Astrocyte of the cerebellum (primary cell): ENCODE data around the gene LMF1.

Experiments used
- DNase-seq: peaks from one replicate; pipeline ENCODE4 v3.0.0-alpha.2; 2011; ENCODE audit warnings: low read depth
- H3K4me3 ChIP-seq: 2 replicates; pipeline ENCODE4 v1.5.1; 2011; ENCODE audit warnings: mild to moderate bottlenecking, low read depth, low read length, moderate library complexity
- CTCF ChIP-seq: IDR thresholded peaks from 2 replicates; pipeline ENCODE4 v1.5.1; 2012; ENCODE audit warnings: low read length, low read depth, moderate library complexity, mild to moderate bottlenecking; ENCODE audit errors: missing control alignments
- in situ Hi-C: cut with HindIII; loops from 2 replicates; pipeline ENCODE4 v1.10.0; 2017; ENCODE audit warnings: low sequenced_read_pairs

LMF1 gene

GRCh38 chr16:1014221-1014620, 43.4 kb upstream of the LMF1 start:
- no peak overlapping the region for H3K4me3 ChIP-seq
- TF ChIP-seq CTCF, result no peak
- in situ Hi-C loops, result no loop called here
- no peak for DNase-seq

- in situ Hi-C loops, result no loop called here
- TF ChIP-seq CTCF, result no peak
- no peak for DNase-seq
- H3K4me3 ChIP-seq, result no peak overlapping the region
Observed at GRCh38 chr16:1013593-1013900, 42.8 kb upstream of the LMF1 start.

GRCh38 chr16:1012722-1013592, 42.2 kb upstream of the LMF1 start:
- no peak for DNase-seq
- in situ Hi-C loops, result no loop called here
- H3K4me3 ChIP-seq, result no peak overlapping the region
- no peak for TF ChIP-seq CTCF

- DNase-seq, result no peak
- no peak overlapping the region for H3K4me3 ChIP-seq
- in situ Hi-C loops, result no loop called here
- TF ChIP-seq CTCF, result no peak
Observed at GRCh38 chr16:1012135-1012534, 41.4 kb upstream of the LMF1 start.

- in situ Hi-C loops, result no loop called here
- H3K4me3 ChIP-seq, result no peak overlapping the region
- no peak for DNase-seq
- no peak for TF ChIP-seq CTCF
Observed at GRCh38 chr16:1011316-1012082, 40.7 kb upstream of the LMF1 start.

- TF ChIP-seq CTCF, result no peak
- H3K4me3 ChIP-seq, result no peak overlapping the region
- in situ Hi-C loops, result no loop called here
- no peak for DNase-seq
Observed at GRCh38 chr16:1010815-1011214, 40.0 kb upstream of the LMF1 start.
